GM12892 (cell line): ENCODE results near the gene ROCK2.

Experiments used
- POLR2A ChIP-seq: IDR thresholded peaks from 2 replicates; pipeline ENCODE4 v1.6.1; 2011; ENCODE audit warnings: low read depth, low read length, control low read depth
- POLR2AphosphoS5 ChIP-seq: IDR thresholded peaks from 2 replicates; pipeline ENCODE4 v1.6.1; 2011; ENCODE audit warnings: low read depth, low read length, control low read depth
- TAF1 ChIP-seq: IDR thresholded peaks from 2 replicates; pipeline ENCODE4 v1.6.1; 2011; ENCODE audit warnings: low read depth, mild to moderate bottlenecking, control low read depth, low read length, borderline replicate concordance

DNA sequence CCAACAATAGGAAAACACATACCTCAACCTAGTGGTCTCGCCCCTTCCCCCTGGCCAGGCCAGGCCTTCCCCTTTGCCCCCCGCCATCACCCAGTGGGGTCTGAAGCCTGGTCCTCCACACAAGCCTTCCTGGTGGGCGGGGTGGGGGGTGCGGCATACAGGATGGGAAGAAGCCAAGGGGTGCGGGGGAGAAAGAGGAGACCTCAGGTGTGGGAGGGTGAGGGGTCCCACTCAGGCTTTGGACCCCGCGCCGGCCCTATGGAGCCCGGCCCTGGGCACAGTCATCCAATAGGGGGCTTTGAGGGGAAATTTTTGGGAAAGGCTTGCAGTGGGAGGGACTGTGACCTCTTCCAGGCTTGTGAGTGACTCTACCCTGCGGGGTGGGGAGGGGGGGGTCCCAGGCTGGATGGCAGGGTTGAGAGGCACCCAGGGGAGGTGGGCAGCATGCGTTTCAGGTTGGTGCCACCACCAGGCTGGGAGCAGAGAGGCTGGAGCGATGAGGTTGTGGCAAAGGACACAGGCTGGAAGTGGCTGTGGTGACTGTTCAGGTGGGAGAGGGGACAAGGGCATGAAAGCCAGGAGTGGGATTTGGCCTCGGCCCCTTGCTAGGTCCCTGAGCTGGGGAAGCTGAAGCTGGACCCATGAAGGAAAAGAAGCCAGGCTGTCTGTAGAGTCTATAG lies 187.9 kb downstream of the ROCK2 start:
- TF ChIP-seq POLR2A = no peak
- TF ChIP-seq POLR2AphosphoS5 = no peak
- TF ChIP-seq TAF1 = no peak
